ENCODE measurements around the gene ITGAL. TPM values are rescaled to one million over a fixed set of nuclear protein-coding genes. Genes with fewer than 3 reads are reported as not detected.

ITGAL gene
- polyA plus RNA-seq, 1 donor (not counting 4 experiments of a cell fraction or from before 2014, with no cell fraction given), result not detected

DNA sequence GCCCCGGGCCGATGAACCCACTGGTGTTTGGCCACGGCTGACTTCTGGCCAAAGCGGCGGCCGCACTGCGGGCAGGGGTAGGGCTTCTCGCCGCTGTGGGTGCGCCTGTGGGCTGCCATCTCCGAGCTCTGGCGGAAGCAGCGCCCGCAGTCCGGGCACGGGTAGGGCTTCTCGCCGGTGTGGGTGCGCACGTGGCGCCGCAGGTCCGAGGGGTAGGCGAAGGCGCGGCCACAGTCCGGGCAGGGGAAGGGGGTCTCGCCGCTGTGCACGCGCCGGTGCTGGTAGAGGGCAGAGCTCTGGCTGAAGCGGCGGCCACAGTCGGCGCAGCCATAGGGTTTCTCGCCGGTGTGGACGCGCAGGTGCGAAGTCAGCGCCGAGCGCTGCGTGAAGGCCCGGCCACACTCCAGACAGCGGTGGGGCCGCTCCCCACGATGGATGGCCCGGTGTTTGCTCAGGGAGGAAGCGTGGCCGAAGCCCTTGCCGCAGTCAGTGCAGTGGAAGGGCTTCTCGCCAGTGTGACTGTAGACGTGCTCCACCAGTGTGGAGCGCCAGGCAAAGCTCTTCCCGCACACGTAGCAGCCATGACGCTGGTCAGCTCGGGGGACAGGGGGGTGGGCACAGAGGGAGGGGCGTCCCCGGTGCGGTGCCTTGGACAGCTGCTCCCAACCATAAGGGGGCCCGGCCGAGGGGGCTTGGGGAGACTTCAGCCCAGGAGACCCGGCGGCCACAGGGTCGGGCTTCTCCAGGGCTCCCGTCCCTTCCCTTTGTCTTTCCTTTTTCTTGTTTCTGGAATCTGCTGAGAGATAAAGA, 83.0 kb downstream of the ITGAL start:
- Histone ChIP-seq H3K79me2 (ENCODE audit: control insufficient read depth, insufficient read depth, low read length) (peaks cover 18% of the 10 kb centered on the region), H4K20me1 (ENCODE audit: control insufficient read depth, extremely low read depth, insufficient read depth, low read length) (no peaks in the 10 kb centered on the region), H3K36me3 (ENCODE audit: control insufficient read depth in 2 of 2, extremely low read depth in 1 of 2, insufficient read depth in 2 of 2, low read length in 2 of 2) (peaks cover 0 to 8% of the 10 kb centered on the region in 2 experiments), H3K27me3 (ENCODE audit: control insufficient read depth, extremely low read depth, insufficient read depth, low read length) (no peaks in the 10 kb centered on the region), H3K9me1 (ENCODE audit: control insufficient read depth, extremely low read depth, insufficient read depth, low read length) (no peaks in the 10 kb centered on the region), H3K4me3 (ENCODE audit: control insufficient read depth in 2 of 3, extremely low read depth in 1 of 3, insufficient read depth in 2 of 3, low read depth in 1 of 3, low read length in 3 of 3) (no peak overlapping the region), H3K4me1 (ENCODE audit: control insufficient read depth, extremely low read depth, insufficient read depth, low read length) (peaks cover 5% of the 10 kb centered on the region), H3K4me2 (ENCODE audit: control insufficient read depth, extremely low read depth, insufficient read depth, low read depth, low read length) (no peak overlapping the region), H3K9me3 (ENCODE audit: control insufficient read depth, low read depth, low read length) (no peaks in the 10 kb centered on the region), H3K27ac (ENCODE audit: control insufficient read depth, insufficient read depth, low read length) (no peak overlapping the region), H3K9ac (ENCODE audit: control insufficient read depth, extremely low read depth, insufficient read depth, low read length) (no peak overlapping the region), H2AFZ (ENCODE audit: control insufficient read depth, low read length) (no peak overlapping the region)
- TF ChIP-seq, protein P1, sequence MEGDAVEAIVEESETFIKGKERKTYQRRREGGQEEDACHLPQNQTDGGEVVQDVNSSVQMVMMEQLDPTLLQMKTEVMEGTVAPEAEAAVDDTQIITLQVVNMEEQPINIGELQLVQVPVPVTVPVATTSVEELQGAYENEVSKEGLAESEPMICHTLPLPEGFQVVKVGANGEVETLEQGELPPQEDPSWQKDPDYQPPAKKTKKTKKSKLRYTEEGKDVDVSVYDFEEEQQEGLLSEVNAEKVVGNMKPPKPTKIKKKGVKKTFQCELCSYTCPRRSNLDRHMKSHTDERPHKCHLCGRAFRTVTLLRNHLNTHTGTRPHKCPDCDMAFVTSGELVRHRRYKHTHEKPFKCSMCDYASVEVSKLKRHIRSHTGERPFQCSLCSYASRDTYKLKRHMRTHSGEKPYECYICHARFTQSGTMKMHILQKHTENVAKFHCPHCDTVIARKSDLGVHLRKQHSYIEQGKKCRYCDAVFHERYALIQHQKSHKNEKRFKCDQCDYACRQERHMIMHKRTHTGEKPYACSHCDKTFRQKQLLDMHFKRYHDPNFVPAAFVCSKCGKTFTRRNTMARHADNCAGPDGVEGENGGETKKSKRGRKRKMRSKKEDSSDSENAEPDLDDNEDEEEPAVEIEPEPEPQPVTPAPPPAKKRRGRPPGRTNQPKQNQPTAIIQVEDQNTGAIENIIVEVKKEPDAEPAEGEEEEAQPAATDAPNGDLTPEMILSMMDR (optimal IDR thresholded peaks at IDR 0.05 in 1 of 3, IDR thresholded peaks at IDR 0.05 in 1 of 3, conservative IDR thresholded peaks at IDR 0.05 in 1 of 3; ENCODE audit: extremely low read depth in 1 of 3, insufficient read depth in 2 of 3, low read length in 3 of 3), result no peak
- no peak for TF ChIP-seq EZH2 (IDR thresholded peaks at IDR 0.05; ENCODE audit: low read length)
- FAIRE-seq (no peak), DNase-seq (ENCODE audit: low read depth, low spot score) (no peak)
- dilution Hi-C loops (cut with MboI; ENCODE audit: extremely low pct_ligation_motif_present, low sequenced_read_pairs), result no loop called here

DNA sequence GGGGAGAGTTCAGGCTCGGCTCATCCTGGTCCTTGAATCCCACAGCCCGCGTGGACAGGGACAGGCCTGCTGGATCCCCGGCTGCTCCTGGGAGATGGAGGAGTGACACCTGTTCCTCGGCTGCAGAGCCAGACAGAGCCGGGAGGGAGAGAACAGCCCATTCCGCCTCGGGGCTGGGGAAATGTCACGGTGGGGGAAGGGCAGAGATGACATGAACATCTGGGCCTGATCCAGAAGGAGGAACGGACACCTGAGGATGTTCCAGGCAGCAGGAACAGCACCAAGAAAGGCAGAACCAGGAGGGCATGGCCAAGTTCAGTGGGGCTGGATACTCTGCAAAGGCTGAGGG, 83.6 kb downstream of the ITGAL start:
- FAIRE-seq (no peak), DNase-seq (ENCODE audit: low read depth, low spot score) (no peak)
- TF ChIP-seq, protein P1 (optimal IDR thresholded peaks at IDR 0.05 in 1 of 3, IDR thresholded peaks at IDR 0.05 in 1 of 3, conservative IDR thresholded peaks at IDR 0.05 in 1 of 3; ENCODE audit: extremely low read depth in 1 of 3, insufficient read depth in 2 of 3, low read length in 3 of 3), result no peak
- no peak for TF ChIP-seq EZH2 (IDR thresholded peaks at IDR 0.05; ENCODE audit: low read length)
- Histone ChIP-seq H3K4me1 (ENCODE audit: control insufficient read depth, extremely low read depth, insufficient read depth, low read length) (peaks cover 7% of the 10 kb centered on the region), H3K27ac (ENCODE audit: control insufficient read depth, insufficient read depth, low read length) (no peak overlapping the region), H3K79me2 (ENCODE audit: control insufficient read depth, insufficient read depth, low read length) (peaks cover 18% of the 10 kb centered on the region), H3K9me1 (ENCODE audit: control insufficient read depth, extremely low read depth, insufficient read depth, low read length) (no peaks in the 10 kb centered on the region), H3K4me2 (ENCODE audit: control insufficient read depth, extremely low read depth, insufficient read depth, low read depth, low read length) (no peak overlapping the region), H4K20me1 (ENCODE audit: control insufficient read depth, extremely low read depth, insufficient read depth, low read length) (no peaks in the 10 kb centered on the region), H2AFZ (ENCODE audit: control insufficient read depth, low read length) (no peak overlapping the region), H3K4me3 (ENCODE audit: control insufficient read depth in 2 of 3, extremely low read depth in 1 of 3, insufficient read depth in 2 of 3, low read depth in 1 of 3, low read length in 3 of 3) (no peak overlapping the region), H3K27me3 (ENCODE audit: control insufficient read depth, extremely low read depth, insufficient read depth, low read length) (no peaks in the 10 kb centered on the region), H3K9me3 (ENCODE audit: control insufficient read depth, low read depth, low read length) (no peaks in the 10 kb centered on the region), H3K9ac (ENCODE audit: control insufficient read depth, extremely low read depth, insufficient read depth, low read length) (no peak overlapping the region), H3K36me3 (ENCODE audit: control insufficient read depth in 2 of 2, extremely low read depth in 1 of 2, insufficient read depth in 2 of 2, low read length in 2 of 2) (peaks cover 0 to 8% of the 10 kb centered on the region in 2 experiments)
- dilution Hi-C loops (cut with MboI; ENCODE audit: extremely low pct_ligation_motif_present, low sequenced_read_pairs), result no loop called here

Measured in keratinocyte (primary cell).